ENCODE data around the gene KIAA1328.
A peak's percentile ranks its signal among the peaks of the same experiment; 100 is the strongest.

The KIAA1328 gene

DNA sequence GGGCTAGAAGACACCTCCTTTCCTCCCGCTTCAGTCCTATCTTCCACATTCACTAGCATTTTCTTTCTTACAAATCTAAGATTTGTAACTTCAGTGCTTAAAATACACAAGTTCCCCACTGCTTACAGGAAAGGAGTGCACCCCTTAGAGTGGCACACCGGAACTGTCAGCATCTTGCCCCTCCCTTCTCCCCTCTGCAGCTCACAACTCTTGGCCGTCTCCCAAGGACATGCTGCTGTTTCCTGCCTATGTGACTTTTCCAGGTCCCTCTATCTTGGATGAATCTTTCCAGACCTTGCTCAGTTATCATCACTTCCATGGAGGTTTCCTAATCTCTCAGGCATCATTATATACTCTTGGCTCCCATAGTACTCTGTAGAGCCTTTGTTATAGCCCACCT lies 401.8 kb downstream of the KIAA1328 start:
- DNase-seq: no peak

DNA sequence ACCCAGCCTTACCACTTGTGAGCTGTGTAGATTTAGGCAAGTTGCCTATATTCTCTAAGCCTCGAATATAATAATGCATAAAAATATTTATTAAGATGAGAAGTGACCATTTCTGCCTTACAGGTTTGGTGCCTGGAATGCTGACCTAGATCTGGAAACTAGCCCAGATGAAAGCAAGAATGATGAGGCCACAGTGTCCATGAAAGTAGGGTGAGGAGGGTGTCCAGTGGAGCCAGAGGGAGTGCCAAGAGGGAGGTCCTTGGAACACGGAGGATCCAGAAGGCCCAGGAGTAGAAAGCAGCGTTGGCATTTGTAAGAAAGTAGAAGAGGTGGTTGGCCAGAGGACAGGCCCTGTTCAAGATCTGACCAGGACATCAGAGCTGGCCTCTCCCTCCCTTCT lies 402.3 kb downstream of the KIAA1328 start:
- DNase-seq: no peak

GRCh38 chr18:37235583-37235982 lies 406.7 kb downstream of the KIAA1328 start:
- no peak for DNase-seq

- no peak for DNase-seq
Observed at GRCh38 chr18:37238282-37239108, 409.6 kb downstream of the KIAA1328 start.

GRCh38 chr18:37242091-37242490 lies 413.2 kb downstream of the KIAA1328 start:
- no peak for DNase-seq

- DNase-seq: no peak
Observed at GRCh38 chr18:37242826-37243560, 414.1 kb downstream of the KIAA1328 start.

GRCh38 chr18:37243741-37244140 lies 414.8 kb downstream of the KIAA1328 start:
- no peak for DNase-seq

DNA sequence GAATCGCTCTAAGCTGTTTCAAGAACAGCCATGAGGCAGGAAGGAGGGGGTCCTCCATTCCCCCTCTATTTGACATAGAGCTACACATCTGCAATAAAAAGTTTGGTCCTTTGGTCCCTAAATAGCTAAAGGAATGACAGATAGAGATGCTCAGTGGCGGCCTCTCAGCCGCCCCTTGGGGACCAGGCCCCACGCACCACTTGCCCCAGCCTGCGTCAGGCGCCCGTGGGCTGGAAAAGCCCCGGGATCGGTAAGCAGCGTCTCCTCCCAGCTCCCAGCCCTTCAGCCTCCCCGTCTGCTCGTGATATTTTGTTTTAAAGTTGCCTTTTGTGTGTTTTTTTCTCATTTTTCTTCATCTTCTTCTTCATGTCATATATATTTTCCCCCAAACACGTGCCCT lies 415.7 kb downstream of the KIAA1328 start:
- DNase-seq: no peak

- no peak for DNase-seq
Observed at GRCh38 chr18:37246779-37247340, 417.9 kb downstream of the KIAA1328 start.

GRCh38 chr18:37247497-37248161 lies 418.7 kb downstream of the KIAA1328 start:
- no peak for DNase-seq

GRCh38 chr18:37248281-37248680 lies 419.4 kb downstream of the KIAA1328 start:
- no peak for DNase-seq

- DNase-seq: no peak
Observed at GRCh38 chr18:37249171-37249886, 420.4 kb downstream of the KIAA1328 start.

- no peak for DNase-seq
Observed at GRCh38 chr18:37249895-37250618, 421.1 kb downstream of the KIAA1328 start.

DNA sequence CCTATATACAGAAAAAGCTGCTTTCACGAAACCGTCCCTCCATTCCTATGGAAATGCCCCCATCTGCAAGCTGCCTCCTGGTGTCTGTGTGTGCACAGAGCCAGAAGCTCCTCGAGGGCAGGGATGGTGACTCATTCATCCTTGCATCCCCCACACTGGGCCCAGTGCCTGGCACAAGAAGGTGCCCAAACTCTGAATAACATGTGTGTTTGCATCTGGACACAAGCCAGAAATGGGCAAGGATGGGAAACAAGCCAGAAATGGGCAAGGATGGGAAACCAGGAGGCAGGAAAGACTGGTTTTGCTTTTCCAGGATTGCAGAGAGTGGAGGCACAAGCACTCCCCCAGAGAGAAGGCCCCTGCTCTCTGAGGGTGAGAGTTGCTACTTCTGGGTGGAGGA lies 422.8 kb downstream of the KIAA1328 start:
- no peak for DNase-seq

DNA sequence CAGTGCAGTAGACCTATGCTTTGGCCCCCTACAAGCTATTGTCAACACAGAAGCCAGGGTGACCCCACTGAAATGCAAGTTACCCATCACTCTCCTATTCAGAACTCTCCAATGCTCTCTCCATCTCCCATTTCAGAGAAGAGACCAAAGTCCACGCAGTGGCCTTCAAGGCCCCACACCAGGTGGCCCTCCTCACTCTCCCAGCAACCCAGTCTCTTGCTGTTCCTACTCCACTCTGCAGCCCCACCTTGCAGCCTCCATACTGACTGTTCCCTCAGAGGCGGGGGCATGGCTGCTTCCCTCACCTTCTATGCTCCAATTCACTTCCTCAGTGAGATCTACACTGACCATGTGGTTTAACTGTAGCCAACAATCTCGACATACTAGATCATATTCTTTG lies 423.4 kb downstream of the KIAA1328 start:
- DNase-seq: no peak

DNA sequence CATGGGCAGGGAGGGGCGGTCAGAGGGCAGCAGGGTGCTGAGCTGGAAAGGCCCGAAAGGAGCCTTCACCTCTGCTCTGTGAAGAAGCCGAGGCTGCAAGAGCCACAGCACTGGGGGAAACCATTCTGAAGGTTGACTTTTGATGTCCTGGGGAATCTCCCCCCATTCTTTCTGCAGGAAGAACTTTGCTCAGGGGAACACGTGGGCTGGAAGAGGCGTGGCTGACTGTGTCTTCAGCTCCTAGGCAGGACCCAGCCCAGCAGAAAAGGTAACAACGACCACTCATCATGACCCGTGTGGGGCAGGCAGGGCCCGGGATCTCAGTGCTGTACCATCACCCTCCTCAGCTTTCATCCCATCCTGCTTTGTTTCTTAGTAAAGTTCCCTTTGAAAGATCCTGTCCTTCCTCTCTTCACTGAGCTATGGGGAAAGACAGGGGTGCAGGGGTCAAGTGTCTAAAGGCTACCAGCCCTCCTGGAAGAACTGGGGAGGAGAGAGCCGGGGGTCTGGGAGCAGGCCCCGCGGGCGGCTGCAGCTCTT lies 424.0 kb downstream of the KIAA1328 start:
- DNase-seq: no peak

- peak in 1 of 2 experiments; percentile 11 for DNase-seq
Observed at GRCh38 chr18:37253394-37254235, 424.7 kb downstream of the KIAA1328 start.

DNA sequence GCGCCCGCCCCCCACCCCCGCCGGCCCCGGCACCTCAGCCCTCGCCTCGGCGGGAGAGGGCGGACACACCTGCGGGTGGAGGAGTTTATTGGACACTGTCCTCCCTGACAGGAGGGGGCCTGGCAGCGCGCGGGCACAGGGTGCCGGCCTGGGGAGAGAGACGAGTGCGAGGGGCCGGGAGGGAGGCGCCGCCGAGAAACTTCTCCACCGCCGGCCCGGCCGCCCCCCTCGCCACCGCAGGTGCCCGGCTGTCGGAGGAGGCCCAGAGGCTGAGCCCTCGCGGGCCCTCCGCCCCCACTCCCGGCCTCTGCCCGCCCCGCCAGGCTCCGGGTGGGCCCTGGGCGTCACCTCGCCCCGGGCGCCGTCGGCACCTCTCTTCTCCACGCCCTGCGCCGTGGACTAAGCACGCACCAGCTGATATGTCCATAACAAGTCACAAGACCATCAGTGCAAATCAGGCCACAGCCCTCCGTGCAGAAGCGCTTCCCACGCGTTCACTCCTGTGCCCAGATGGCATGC lies 425.4 kb downstream of the KIAA1328 start:
- DNase-seq: no peak

DNA sequence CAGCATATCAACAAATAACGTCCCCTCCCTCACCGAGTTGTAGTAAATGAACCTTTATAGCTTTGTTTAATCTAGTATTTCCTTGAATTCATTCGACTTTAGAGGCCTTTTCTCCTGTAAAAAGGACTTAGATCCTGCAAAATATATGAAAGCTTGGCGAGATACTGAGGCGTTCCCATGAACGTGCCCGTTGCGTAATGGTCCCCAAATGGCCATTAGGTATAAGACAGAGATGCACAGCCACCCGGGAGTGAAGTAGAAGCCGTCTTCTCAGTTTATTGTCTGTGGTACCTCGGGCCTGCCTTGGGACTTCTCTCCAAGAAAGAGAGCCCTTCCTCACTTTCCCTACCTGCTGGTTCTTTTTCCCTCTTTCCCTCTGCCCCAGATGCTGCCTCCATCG lies 426.0 kb downstream of the KIAA1328 start:
- no peak for DNase-seq

DNA sequence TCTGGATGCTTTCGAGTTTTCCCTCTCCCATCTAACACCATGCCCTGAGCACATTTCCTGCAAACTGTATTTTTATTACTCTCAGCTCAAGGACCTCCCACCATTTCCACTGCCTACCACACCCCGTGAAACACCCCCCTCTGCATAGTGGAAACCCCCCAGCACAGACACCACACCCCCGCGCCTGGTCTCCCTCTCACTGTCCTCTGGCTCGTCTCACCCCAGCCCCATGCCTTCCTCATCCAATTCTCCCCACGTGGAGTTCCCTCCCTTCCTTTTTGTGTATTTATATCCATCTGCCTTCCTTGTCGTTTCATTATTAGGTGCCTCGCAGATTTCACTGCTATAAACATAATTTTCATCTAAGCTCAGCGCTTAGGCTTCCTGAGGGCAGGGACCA lies 429.2 kb downstream of the KIAA1328 start:
- DNase-seq: no peak

DNA sequence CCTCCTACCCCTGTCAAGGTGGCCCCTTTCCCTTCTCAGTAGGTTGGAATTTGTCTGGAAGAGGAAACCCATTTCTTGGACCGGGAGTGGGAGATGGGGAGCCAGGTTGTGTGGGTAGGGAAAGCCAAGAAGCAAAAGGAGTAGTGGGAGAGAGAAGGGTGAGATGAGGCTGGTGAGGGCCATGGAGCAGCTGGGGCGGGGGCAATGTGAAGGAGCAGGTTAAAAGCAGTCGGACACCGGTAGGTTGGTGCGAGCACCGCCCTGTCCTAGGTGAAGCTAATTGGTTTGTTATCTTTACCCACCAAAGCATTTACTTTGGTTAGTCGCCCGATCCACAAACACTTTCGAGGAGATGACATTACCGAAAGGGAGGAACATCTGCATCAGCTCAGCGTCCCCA lies 429.9 kb downstream of the KIAA1328 start:
- no peak for DNase-seq
